DOHH2 (cell line): ENCODE results near the gene PDXK.

Experiments used
- H3F3A ChIP-seq: fragments of 200-600 bp; sonication (generic), shearing (Covaris generic); 2 replicates; pipeline ENCODE4 v1.6.0; 2016; ENCODE audit warnings: antibody characterized with exemption, mild to moderate bottlenecking; ENCODE audit not compliant: control insufficient read depth, insufficient read depth
- H3K27ac ChIP-seq: fragments of 200-600 bp; sonication (generic); 2 replicates; pipeline ENCODE4 v1.5.1; 2014; ENCODE audit warnings: low read depth, mild to moderate bottlenecking, low read length, moderate library complexity
- H3K27me3 ChIP-seq: fragments of 200-600 bp; sonication (generic); 2 replicates; pipeline ENCODE4 v1.6.1; 2014; ENCODE audit warnings: mild to moderate bottlenecking, low read length, mixed read lengths; ENCODE audit not compliant: control insufficient read depth
- H3K36me3 ChIP-seq: fragments of 200-600 bp; sonication (generic); 2 replicates; pipeline ENCODE4 v1.6.1; 2014; ENCODE audit warnings: mild to moderate bottlenecking, low read length, moderate library complexity, mixed read lengths; ENCODE audit not compliant: control insufficient read depth
- H3K4me1 ChIP-seq: fragments of 200-600 bp; sonication (generic); 2 replicates; pipeline ENCODE4 v1.6.1; 2014; ENCODE audit warnings: mild to moderate bottlenecking, low read length, mixed read lengths; ENCODE audit not compliant: control insufficient read depth
- H3K4me2 ChIP-seq: fragments of 200-600 bp; sonication (generic); 2 replicates; pipeline ENCODE4 v1.6.0; 2014; ENCODE audit warnings: mild to moderate bottlenecking, low read length, moderate library complexity
- H3K4me3 ChIP-seq: fragments of 200-600 bp; sonication (generic); 2 replicates; pipeline ENCODE4 v1.5.1; 2014; ENCODE audit warnings: mild to moderate bottlenecking, low read length, mixed read lengths
- H3K79me2 ChIP-seq: fragments of 200-600 bp; sonication (generic); 2 replicates; pipeline ENCODE4 v1.6.1; 2014; ENCODE audit warnings: mild to moderate bottlenecking, low read length, mixed read lengths; ENCODE audit not compliant: control insufficient read depth
- H3K9me2 ChIP-seq: fragments of 200-600 bp; sonication (generic); replicated peaks from 2 replicates; pipeline ENCODE4 v1.6.1; 2014; ENCODE audit warnings: mild to moderate bottlenecking, low read length, mixed read lengths; ENCODE audit not compliant: control insufficient read depth
- H3K9me3 ChIP-seq: fragments of 200-600 bp; sonication (generic); 2 replicates; pipeline ENCODE4 v1.6.1; 2014; ENCODE audit warnings: antibody characterized with exemption, low read length, mixed read lengths; ENCODE audit not compliant: control insufficient read depth, insufficient read depth
- H4K20me1 ChIP-seq: fragments of 200-600 bp; sonication (generic); 2 replicates; pipeline ENCODE4 v1.6.0; 2014; ENCODE audit warnings: low read depth, mild to moderate bottlenecking, antibody characterized with exemption, low read length, moderate library complexity; ENCODE audit not compliant: control insufficient read depth, insufficient read depth
- CTCF ChIP-seq: fragments of 200-600 bp; sonication (generic); IDR thresholded peaks from one replicate; pipeline ENCODE4 v1.5.1; 2014; ENCODE audit warnings: antibody characterized with exemption, mild to moderate bottlenecking, low read depth, low read length; ENCODE audit not compliant: poor library complexity, severe bottlenecking
- EZH2phosphoT487 ChIP-seq: fragments of 200-600 bp; sonication (generic); IDR thresholded peaks from 2 replicates; pipeline ENCODE4 v1.6.1; 2017; ENCODE audit warnings: borderline replicate concordance, mild to moderate bottlenecking, antibody characterized with exemption, low read length, moderate library complexity, mixed read lengths

Gene PDXK

GRCh38 chr21:43691086-43691795, 27.7 kb upstream of the PDXK start:
- Histone ChIP-seq H3K27ac (no peak overlapping the region), H3K9me3 (no peaks in the 10 kb centered on the region), H3K36me3 (peaks cover 100% of the 10 kb centered on the region), H3K4me1 (no peaks in the 10 kb centered on the region), H3K4me3 (no peak overlapping the region), H4K20me1 (no peaks in the 10 kb centered on the region), H3K9me2 (no peaks in the 10 kb centered on the region), H3K4me2 (no peak overlapping the region), H3K79me2 (no peaks in the 10 kb centered on the region), H3K27me3 (no peaks in the 10 kb centered on the region), H3F3A (no peaks in the 10 kb centered on the region)
- TF ChIP-seq EZH2phosphoT487 (no peak), CTCF (no peak)

GRCh38 chr21:43691801-43692200, 27.1 kb upstream of the PDXK start:
- Histone ChIP-seq H3F3A (0 out of 2 replicates have a peak, but pooled peaks cover 1% of the 10 kb centered on the region), H4K20me1 (no peaks in the 10 kb centered on the region), H3K27ac (no peak overlapping the region), H3K79me2 (no peaks in the 10 kb centered on the region), H3K36me3 (peaks cover 94% of the 10 kb centered on the region), H3K9me3 (no peaks in the 10 kb centered on the region), H3K4me1 (no peaks in the 10 kb centered on the region), H3K27me3 (no peaks in the 10 kb centered on the region), H3K9me2 (no peaks in the 10 kb centered on the region), H3K4me2 (no peak overlapping the region), H3K4me3 (no peak overlapping the region)
- TF ChIP-seq CTCF (no peak), EZH2phosphoT487 (no peak)

- no peaks in the 10 kb centered on the region for H4K20me1 ChIP-seq
- TF ChIP-seq CTCF (no peak), EZH2phosphoT487 (no peak)
- H3K4me2 ChIP-seq = no peak overlapping the region
- H3K79me2 ChIP-seq = no peaks in the 10 kb centered on the region
- peaks cover 83% of the 10 kb centered on the region for H3K36me3 ChIP-seq
- H3F3A ChIP-seq = peaks cover 10% of the 10 kb centered on the region
- no peak overlapping the region for H3K27ac ChIP-seq
- H3K4me1 ChIP-seq = no peaks in the 10 kb centered on the region
- H3K4me3 ChIP-seq = no peak overlapping the region
- no peaks in the 10 kb centered on the region for H3K9me2 ChIP-seq
- no peaks in the 10 kb centered on the region for H3K27me3 ChIP-seq
- no peaks in the 10 kb centered on the region for H3K9me3 ChIP-seq
Measured at GRCh38 chr21:43692949-43693348, 26.0 kb upstream of the PDXK start.
